ENCODE measurements around the gene SERP2.

DNA sequence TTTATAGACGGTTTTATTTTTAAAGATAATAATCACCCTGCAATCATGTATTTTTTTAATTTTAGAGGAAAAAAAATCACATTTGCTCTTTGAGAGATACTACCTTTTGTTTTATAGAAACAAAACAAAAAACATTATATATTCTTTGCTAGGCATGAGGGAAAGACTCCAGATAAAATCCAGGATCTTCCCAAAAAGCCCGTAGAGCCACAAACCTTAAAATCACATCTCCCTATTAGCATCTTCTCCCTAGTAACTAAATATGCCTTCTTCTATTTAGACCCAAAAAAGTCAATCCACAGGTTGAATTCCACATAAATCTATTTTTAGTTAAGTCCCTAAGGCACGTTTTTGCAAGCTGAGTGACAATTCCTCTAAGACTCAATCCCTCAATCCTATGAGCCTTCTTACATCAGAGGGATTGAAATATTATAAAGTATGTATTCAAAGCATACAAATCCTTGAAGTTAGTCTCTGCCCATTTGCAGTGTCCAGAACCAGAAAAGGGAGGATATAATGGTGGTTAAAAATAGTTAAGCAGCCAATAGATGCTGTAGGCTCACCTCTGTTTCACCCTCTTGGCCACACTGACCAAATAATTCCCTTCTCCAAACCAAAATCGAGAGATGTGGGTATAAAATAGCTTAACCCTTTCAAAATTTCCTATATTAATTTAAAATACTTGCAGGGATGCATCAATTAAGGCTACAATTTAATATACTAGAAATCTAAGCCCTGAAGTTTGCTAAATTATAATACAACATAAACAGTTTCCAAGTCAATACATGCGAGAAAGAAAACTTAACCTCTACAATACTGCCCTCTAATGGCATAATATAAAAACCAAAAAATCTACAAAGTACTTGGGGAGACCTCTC is 64.0 kb downstream of the SERP2 start:
- TF ChIP-seq POLR2A (IDR thresholded peaks at IDR 0.05; ENCODE audit: low read length) (no peak), GATA1 (IDR thresholded peaks at IDR 0.05; ENCODE audit: low read depth, low read length) (no peak)

Measured in erythroblast (primary cell).